KG1 (cell line): ENCODE measurements around the gene EPHA2.
"Not testable (repeated sequence)": the region's sequence is repeated elsewhere in the genome, so short reads cannot be mapped to it uniquely, and the experiment has no call there.

ENCODE experiments used
- DNase-seq: peaks from one replicate; lab custom pipeline; 2025; lab: John Stamatoyannopoulos, UW

Gene EPHA2

GRCh38 chr1:16167331-16168143 is 11.7 kb upstream of the EPHA2 start:
- no peak for DNase-seq

- no peak for DNase-seq
These were observed 10.2 kb upstream of the EPHA2 start for GRCh38 chr1:16166117-16166516.

DNA sequence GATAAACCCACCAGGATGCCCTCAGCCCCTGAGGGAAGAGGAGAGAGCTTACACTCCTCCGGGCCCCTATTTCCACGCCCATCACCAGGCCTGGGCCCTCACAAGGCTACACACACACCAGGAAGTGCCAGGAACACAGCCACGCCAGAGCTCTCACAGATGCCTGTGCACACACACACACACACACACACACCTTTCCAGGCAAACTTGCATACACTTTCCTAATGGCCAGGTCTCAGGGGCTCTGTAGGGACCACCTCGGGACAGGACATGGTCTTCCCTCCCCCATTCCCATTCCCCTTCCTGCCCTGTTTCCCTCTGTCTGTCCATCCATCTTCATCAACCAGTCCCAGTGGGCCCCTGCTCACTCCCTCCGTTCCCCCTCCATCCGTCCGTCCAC is 9.7 kb upstream of the EPHA2 start:
- no peak for DNase-seq

- DNase-seq, result no peak
These were observed 9.2 kb upstream of the EPHA2 start for GRCh38 chr1:16165073-16165364.

DNA sequence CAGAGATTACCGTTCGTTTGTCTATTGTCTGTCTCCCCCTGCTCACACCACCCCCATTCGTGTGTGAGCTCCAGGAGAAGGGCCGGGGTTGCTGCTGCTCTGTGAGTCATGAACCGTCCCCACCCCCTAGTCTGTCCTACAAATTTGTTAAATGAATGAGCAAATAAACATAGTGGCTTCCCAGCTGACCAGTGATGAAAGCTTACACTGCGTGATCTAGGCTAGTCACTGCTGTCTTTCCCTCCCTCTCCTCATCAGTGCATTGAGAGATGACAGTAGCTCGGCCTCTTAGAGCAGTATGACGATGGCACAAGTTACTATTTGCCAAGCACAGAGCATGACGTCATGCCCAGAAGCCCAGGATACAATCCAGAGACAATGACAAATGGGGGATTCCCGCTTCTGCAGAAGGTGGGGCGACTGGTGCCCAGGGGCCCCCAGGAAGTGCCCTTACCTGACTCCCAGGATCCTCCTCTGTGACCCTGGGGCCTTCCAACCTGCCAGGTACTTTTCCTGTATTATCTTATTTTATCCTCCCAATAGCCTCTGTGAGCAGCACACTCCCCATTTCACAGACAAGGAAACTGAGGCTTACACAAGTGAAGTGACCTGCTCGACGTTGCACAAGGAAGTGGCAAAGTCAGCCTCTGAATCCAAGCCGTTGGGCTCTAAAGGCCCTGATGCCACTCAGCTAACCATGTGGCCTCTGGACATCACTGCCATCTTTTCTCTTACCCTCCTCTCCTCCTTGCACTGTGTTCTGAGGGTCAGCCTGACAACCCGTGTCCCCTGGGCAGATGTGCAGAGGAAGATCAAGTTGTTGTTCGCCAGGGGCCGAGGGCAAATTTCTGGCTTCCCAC is 8.6 kb upstream of the EPHA2 start:
- DNase-seq, result no peak

GRCh38 chr1:16163608-16164212 is 7.8 kb upstream of the EPHA2 start:
- not testable (repeated sequence) for DNase-seq

DNA sequence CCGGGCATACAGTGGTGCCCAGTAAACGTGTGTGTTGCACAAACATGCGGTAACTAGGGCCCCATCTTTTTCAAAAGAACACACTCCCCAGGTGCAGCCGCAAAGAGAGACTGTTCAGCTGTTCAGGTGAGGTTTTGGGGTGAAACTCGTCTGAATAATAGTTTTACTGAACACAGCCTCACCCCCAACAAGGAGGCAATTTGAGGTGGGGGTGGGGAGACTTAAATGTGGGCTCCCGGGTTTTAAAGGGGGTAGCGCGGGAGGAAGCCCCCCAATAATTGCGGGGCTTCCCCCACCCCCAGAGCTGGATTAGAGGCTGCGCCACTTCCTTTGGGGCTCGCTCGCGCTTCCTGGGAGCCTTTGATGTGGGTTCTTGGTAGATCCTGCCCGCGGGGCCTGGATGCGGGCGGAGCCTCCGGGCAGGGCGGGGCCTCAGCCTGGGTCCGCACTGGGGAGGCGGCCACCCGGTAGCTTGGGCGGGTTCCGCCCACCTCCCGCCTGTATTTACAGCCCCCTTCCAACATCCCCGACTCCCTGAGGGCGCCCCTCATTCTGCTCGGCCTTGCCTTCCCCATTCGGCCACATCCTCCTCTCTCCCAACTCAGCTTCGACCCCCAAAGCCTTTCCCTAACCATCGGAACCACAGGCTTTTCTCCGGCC is 6.4 kb upstream of the EPHA2 start:
- DNase-seq, result no peak

- DNase-seq, result no peak
These were observed 5.8 kb upstream of the EPHA2 start for GRCh38 chr1:16161717-16162116.

DNA sequence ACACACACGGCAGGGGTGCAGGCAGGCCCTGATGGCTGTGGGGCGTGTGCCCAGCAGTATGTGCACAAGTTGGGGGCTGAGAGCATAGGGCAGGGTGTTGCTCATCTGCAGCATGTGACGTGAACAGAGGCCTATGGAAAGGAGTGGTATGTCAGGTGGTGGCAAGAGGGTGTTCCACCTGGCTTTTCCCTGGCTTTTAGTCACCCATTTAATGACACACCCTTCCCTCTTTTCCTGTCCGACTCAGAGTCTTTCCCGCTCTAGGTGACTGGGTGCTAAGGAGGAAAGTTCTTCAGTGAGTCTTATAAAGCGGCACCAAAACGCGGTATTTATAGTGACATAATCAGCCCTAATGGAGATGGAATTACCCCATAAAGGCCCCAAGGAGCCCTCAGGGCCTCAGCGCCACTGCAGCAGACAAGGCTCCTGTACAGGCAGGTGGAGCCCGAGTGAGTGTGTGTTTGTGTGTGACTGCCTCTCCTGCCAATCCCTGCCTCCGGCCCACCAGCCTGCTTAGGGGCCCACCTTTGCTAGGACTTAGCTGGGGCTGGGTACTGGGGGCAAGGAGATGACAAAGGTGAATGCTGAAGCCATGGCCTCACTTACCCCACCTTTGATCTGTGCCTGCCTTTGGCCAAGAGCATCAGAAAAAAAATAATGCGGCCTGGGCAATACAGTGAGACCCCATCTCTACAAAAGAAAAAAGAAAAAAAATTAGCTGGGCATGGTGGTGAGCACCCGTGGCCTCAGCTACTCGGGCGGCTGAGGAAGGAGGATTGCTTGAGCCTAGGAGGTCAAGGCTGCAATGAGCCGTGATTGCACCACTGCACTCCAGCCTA is 3.3 kb upstream of the EPHA2 start:
- no peak for DNase-seq

DNA sequence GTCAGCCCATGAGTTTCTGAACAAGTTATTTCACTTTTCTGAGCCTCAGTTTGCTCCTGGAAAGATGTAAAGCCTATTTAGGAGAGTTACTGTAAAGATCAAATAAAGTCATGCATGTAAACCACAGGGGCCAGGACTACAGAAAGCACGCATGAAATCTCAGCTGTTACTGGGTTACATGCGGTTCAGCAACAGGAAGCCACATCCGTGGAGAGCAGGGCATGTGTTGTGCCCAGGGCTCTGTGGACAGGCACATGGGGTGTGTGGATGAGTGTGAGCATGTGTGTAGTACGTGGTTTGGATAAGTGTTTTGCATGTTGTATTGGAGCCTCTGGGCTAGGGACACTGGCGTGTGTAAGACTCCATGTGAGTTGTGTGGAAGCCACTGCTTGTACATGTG is 2.2 kb upstream of the EPHA2 start:
- DNase-seq, result no peak

DNA sequence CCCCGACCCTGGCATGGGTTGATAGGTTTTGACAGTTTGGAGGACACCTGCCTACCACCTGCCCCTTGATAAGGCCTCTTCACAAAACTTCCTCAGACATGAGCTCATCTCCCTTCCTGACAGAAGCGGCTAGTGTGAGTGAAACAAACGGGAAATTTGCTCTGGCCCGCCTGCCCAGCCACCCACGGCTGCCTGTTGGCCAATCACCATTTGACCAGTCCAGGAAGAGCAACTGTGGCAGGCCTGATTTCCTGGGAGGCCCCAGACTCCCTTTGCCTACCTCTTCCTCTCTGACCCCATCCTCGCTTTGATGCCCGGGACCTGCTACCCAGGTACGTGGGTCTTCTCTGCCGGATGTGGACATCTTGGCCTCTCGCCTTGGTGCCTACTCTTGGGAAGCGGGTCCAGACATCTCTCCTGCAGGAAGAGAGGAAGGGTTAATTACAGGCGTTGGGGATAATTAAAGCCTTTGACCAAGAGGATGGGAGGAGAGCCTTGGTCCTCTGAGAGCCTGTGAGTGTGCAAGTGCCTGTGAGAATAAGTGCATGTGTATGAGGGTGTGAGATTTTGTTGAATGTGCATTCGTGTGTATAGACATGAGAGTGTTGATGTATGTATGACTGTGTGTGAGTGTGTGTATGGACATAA is 1.1 kb upstream of the EPHA2 start:
- no peak for DNase-seq

GRCh38 chr1:16153999-16154673 is 1.7 kb downstream of the EPHA2 start:
- DNase-seq, result no peak

GRCh38 chr1:16153096-16153998 is 2.5 kb downstream of the EPHA2 start:
- DNase-seq, result no peak

DNA sequence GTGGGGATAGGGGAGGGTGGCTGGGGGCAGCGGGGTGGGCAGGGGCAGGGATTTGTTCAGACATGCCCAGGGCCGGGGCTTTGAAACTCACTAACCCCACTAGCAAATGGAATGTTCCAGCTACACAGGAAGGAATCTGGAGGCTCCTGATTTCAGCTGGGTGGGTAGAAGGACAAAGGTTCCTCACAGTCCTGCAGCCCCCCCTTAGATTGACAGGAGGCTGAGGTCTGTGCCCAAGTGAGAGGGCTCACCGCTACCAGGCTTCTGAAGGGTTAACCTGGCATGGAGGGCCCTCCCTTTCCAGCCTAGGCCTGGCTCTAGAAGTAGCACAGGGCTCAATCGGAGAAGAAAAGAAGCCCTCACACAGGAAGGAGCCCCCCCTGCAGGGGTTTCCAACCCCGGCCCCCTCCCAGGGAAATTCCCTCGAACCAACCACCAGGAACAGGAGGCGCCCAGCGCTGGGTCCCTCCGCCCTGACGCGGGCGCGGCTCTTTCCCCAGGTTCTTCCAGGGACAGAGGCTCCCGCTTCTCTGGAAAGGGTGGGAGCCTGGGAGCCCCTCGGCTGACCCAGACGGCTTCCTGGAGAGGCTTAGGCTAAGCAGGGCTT is 3.3 kb downstream of the EPHA2 start:
- no peak for DNase-seq

DNA sequence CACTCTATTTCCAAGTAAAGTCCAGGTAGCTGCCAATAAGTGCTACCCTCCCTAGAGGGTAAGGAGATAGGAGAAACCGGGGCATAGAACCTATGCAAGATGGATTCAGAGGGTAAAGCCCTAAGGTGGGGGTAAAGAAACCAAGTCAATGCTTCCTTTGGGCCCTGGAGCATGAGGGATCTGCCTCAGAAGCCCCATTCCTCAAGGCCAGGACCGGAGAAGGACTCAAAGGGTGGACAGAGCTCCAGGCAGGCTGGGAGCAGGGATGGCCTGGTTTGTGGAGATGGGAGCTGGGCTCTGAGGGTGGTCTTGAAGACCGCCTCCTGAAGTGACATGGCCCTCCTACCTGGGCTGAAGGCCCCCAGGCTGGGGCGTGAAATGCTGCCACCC is 3.9 kb downstream of the EPHA2 start:
- DNase-seq, result no peak

DNA sequence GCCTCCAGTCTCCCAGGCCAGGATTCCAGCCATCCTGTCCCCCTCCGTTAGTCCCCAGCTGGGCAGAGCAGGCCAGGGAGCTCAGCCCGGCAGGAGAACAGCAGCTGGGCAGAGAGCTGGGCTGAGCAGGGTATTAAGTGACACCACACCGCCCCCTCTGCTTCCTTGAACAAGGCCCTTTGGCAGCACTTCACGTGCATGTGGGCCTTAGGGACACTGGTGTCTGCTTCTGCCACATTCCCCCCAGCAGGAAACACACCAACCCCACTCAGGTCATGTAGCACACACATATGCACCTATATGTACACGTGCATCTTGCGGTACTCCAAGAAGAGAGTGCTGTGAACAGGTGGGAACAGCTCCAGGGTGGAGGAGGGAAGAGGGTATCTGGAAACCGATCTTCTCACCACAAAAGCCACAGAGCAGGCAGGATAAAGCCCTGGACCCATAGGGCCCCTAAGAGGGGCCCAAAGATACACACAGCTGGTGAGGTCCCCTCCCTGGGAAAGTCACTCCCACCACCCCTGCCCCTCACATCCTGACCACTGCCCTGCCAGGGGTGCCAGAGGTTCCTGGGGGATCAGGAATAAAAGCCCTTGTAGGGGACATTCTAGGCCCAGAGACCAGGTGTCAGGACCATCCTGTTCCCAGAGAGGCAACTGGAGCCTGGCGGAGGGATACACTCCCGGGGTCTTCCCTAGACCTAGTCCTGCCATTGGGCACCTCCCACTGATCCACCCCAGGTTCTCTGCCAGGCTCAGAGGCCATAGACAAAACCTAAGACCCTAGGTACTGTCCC is 4.5 kb downstream of the EPHA2 start:
- DNase-seq, result no peak

- DNase-seq, result no peak
These were observed 5.4 kb downstream of the EPHA2 start for GRCh38 chr1:16150508-16150907.
